Left ventricle myocardium superior (tissue), 1 donor: Measurements from ENCODE around the gene ZNF408. TPM values are rescaled to one million over a fixed set of nuclear protein-coding genes. Genes with fewer than 3 reads are reported as not detected.

Source experiments
- ATAC-seq: fragments of 200-7000 bp; cut with Tn5 transposase; one replicate; pipeline ENCODE4 v1.9.1; 2020; ENCODE audit warnings: mild to moderate bottlenecking, moderate library complexity
- DNase-seq: peaks from one replicate; pipeline ENCODE4 v3.0.0-alpha.2; 2020
- intact Hi-C: fragments of 100-400 bp; cut with micrococcal nuclease; formaldehyde crosslinking; loops from one replicate; pipeline ENCODE4 v1.11.0; 2022
- microRNA-seq: library from miRNA; unstranded; fragments of <30 nt; microRNA quantifications from one replicate; pipeline ENCODE4 v1.2.0, GENCODE V29; 2020; ENCODE audit warnings: borderline number of aligned reads
- total RNA-seq: library from RNA; stranded (reverse); fragmentation: NEBNext Ultra II Directional; extraction: Animal tissue kit (Norgen Biotek cat#: 25700); gene quantifications from one replicate; pipeline ENCODE4 v1.2.1, GENCODE V29; 2021
- donor health status: DM: no; HTN: yes; CAD: no; lungs with severe emphysema.

Gene ZNF408
- total RNA-seq, 1 donor from 2014 or later, result 7.1 TPM

DNA sequence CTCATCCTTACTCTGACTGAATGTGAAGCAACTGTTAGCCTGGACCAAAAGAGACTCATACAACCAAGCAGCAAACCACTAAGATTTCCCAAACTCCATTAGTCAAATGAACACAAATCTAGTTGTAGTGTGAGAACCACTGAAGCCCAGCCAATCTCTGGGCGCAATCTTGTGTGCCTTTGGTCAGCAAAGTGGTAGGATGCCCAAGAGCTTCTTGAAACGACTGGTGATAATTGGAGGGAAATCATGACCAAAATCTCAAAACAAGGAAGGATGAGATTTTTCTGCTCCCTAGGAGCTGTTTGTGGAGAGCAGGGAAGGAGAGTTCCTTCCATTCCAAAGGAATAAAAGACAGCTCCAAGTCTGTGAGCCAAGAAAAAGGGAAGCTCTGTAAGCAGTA lies 42.2 kb downstream of the ZNF408 start:
- intact Hi-C loops, result no loop called here
- DNase-seq (no peak), ATAC-seq (no peak)

GRCh38 chr11:46743693-46744339 lies 43.0 kb downstream of the ZNF408 start:
- intact Hi-C loops, result no loop called here
- no peak for DNase-seq
- no peak for ATAC-seq

DNA sequence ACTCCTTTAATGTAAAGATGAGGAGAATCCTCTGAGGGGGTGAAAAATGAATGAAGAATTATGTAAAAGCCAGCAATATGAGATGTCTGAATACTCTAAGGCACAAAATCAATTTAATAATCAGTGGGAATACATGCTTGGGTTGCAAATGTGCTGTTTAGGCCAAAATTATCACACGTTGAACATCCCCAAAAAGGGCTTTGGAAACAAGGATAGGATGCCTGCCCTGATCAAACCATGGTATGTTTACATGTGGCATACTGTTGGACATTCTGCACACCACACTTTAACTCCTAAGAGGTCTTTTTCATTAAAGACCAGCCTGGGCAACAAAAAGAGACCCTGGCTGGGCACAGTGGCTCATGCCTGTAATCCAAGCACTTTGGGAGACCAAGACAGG lies 44.5 kb downstream of the ZNF408 start:
- DNase-seq (no peak), ATAC-seq (no peak)
- intact Hi-C loops, result no loop called here

GRCh38 chr11:46745995-46746394 lies 45.2 kb downstream of the ZNF408 start:
- no peak for ATAC-seq
- intact Hi-C loops, result no loop called here
- DNase-seq, result no peak

- DNase-seq (no peak), ATAC-seq (no peak)
- intact Hi-C loops, result no loop called here
Observed at GRCh38 chr11:46747150-46747549, 46.3 kb downstream of the ZNF408 start.

Small RNA genes lying within 50 kb of the gene (microRNA-seq; reads per million reads assigned to microRNA genes)
- 2.9 reads per million for gene MIR5582

Other genes starting within 250 kb of the ZNF408 start
- 14.7 TPM for gene AMBRA1, start 107.0 kb upstream of the ZNF408 start, total RNA-seq
- gene HARBI1, start 83.8 kb upstream of the ZNF408 start, total RNA-seq, result 3.1 TPM
- gene ATG13, start 83.5 kb upstream of the ZNF408 start, total RNA-seq, result 34.4 TPM
- gene ARHGAP1, start 412 bp upstream of the ZNF408 start, total RNA-seq, result 65.2 TPM
- not detected for gene F2, start 18.2 kb downstream of the ZNF408 start, total RNA-seq
- 73.6 TPM for gene CKAP5, start 145.2 kb downstream of the ZNF408 start, total RNA-seq
- gene LRP4, start 217.5 kb downstream of the ZNF408 start, total RNA-seq, result 21.9 TPM
- gene CSTPP1, start 235.7 kb downstream of the ZNF408 start, total RNA-seq, result 9.6 TPM